ENCODE results near the gene RIMBP3C.
"Not testable (repeated sequence)": the region's sequence is repeated elsewhere in the genome, so short reads cannot be mapped to it uniquely, and the experiment has no call there.

RIMBP3C gene

DNA sequence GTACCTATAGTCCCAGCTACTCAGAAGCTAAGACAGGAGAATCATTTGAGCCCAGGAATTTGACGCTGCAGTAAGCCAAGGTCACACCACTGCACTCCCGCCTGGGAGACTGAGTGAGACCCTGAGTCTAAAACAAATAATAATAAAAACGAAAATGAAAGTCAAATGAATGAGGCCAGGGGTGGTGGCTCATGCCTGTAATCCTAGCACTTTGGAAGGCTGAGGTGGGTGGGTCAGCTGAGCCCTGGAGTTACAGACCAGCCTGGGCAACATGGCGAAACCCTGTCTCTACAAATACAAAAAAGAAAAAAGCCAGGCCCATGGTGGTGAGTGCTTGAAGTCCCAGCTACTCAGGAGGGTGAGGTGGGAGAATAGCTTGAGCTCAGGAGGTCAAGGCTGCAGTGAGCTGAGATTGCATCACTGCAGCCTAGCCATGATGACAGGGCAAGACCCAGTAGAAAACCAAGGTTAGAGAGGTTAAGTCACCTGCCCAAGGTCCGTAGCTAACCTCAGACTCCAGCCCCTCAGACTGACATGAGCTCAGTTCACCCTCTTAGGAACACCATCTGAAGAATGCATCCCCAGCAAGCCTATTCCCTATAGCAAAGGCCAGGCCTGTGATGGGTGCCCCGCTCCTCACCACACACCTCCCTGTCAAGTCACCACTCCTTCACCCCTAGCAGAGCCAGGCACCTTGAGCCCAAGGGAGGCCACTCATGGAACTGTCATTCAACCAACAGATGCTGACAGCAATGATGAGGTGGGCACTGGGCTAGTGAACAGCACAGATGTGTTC is 24.4 kb downstream of the RIMBP3C start:
- not testable (repeated sequence) for DNase-seq (ENCODE audit: extremely low read depth in 1 of 2, low read depth in 1 of 2)

- peak in 1 of 2 donors; percentile 32 for DNase-seq (ENCODE audit: extremely low read depth in 1 of 2, low read depth in 1 of 2)
Observed at GRCh38 chr22:21516970-21517764, 34.1 kb downstream of the RIMBP3C start.

DNA sequence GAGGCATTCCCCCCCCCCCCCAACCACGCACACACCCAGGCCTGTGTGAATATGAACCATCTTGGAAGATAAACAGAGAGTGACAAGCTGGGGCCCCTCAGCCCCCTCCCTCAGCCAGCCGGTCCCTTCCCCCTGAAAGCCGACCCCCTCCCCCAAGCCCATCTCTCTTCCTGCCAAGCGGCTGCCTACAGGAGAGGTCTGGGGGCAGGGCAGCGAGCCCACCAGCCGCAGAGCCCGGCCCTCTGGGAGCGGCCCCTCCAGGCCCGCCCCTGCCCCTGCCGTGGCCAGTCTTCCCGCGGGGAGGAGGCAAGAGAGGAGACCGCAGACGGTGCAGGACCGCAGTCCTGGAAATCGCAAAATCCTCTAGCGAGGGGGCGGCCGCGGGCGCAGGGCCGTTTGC is 34.7 kb downstream of the RIMBP3C start:
- DNase-seq (ENCODE audit: extremely low read depth in 1 of 2, low read depth in 1 of 2), result not testable (repeated sequence)

GRCh38 chr22:21515234-21515633 is 36.0 kb downstream of the RIMBP3C start:
- DNase-seq (ENCODE audit: extremely low read depth in 1 of 2, low read depth in 1 of 2), result not testable (repeated sequence)

DNA sequence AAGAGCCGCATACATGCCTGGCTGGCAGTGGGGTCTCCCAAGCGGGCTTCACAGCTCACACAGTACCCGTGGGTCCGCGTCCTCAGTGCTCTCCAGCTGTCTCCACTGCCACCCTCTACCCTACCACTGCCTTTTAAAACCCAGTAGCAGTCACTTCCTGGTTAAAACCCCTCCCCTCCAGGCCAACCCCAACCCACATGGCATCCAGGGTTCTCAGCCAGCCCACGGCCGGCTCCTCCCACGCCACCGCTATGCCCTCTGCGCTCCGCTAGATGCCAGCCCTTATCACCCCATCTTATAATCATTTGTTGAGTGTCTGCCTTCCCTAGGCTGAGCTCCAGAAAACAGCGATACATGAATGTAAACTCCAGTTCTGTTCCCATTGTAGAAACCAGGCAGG is 37.1 kb downstream of the RIMBP3C start:
- not testable (repeated sequence) for DNase-seq (ENCODE audit: extremely low read depth in 1 of 2, low read depth in 1 of 2)

DNA sequence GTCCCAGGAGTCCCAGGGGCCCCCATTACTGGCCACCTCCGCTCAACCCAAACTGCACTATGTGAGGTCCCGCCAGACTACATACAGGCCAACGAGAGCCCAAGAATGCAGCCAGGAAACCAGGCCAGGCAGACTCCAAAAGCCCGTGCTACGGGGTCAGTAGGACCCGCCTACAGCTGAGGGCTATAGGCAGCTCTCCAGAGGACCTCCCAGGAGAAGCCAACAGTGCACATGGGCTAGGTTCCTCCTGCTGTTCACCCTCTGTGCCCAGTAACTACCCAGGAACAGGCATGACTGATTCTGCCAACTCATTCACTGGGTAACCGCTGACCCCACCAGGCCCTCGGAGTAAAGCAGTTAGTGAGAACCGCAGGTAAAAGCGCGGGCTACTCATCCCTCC is 39.2 kb downstream of the RIMBP3C start:
- DNase-seq (ENCODE audit: extremely low read depth in 1 of 2, low read depth in 1 of 2), result not testable (repeated sequence)

DNA sequence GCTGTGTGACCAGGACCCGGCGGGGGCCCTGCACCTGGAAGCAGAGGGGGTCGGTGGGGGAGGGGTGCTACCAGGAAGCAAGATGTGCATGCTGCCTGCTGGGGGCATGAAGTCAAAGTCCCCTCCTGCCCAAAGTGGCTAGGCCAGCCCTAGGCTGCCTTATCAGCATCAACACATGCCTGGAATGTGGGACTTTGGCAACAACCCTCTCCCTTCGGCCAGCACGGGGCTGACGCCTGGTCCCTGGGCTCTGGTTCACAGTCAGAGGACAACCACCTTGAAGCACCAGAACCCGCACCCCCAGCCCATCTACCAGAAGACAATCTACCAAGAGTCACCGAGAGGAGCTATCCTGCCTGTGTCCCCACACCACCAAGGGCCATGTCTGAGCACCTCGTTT is 40.9 kb downstream of the RIMBP3C start:
- DNase-seq (ENCODE audit: extremely low read depth in 1 of 2, low read depth in 1 of 2), result not testable (repeated sequence)

- not testable (repeated sequence) for DNase-seq (ENCODE audit: extremely low read depth in 1 of 2, low read depth in 1 of 2)
Observed at GRCh38 chr22:21499623-21500506, 51.4 kb downstream of the RIMBP3C start.

- not testable (repeated sequence) for DNase-seq (ENCODE audit: extremely low read depth in 1 of 2, low read depth in 1 of 2)
Observed at GRCh38 chr22:21498489-21498888, 52.8 kb downstream of the RIMBP3C start.

DNA sequence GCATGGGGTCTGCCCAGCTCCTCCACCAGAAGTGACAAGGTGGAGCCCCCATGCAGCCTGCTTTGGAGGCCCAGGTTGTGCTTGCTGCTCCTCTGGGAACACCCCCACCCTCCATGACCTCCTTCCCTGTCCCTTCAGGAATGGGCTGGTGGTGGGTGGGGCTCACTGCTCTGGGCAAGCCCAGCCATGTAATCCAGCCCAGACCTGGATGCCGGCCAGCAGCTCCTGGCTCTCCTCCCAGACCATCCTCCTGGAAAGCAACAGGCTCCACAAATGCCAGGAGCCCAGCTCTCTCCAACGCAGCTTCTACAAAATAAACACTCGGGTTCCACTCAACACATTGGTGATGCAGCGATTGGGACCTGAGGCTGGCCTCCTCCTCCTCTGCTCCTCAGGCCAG is 53.3 kb downstream of the RIMBP3C start:
- DNase-seq (ENCODE audit: extremely low read depth in 1 of 2, low read depth in 1 of 2), result not testable (repeated sequence)

Data from stimulated activated CD8-positive, alpha-beta memory T cell treated with anti-CD3 and anti-CD28 coated beads, Interleukin-7, amount 100 ng/mL, for 48 hours (primary cell).